Calu3 (cell line): Measurements from ENCODE around the gene STIM2. TPM values are rescaled to one million over a fixed set of nuclear protein-coding genes. Genes with fewer than 3 reads are reported as not detected.

ENCODE experiments used
- BruUV-seq: library from RNA; stranded (reverse); fragments of 400-500 nt; replicated peaks from 2 replicates; lab custom pipeline; 2021; lab: Mats Ljungman, UMichigan
- CTCF ChIA-PET: fragments of 300-600 bp; sonication (Branson Sonifier 250); formaldehyde crosslinking; loops from one replicate; lab custom pipeline; 2022; ENCODE audit warnings: antibody characterized with exemption; lab: Charles Lee
- DNase-seq: peaks from one replicate; pipeline ENCODE4 v3.0.0; 2022
- H3K27ac Mint-ChIP-seq: one replicate; pipeline ENCODE4 v1.8.0; 2022; ENCODE audit warnings: mixed read lengths; ENCODE audit not compliant: unreplicated experiment
- H3K27me3 Mint-ChIP-seq: one replicate; pipeline ENCODE4 v1.8.0; 2022; ENCODE audit warnings: mixed read lengths; ENCODE audit not compliant: unreplicated experiment
- H3K36me3 Mint-ChIP-seq: one replicate; pipeline ENCODE4 v1.8.0; 2022; ENCODE audit warnings: mild to moderate bottlenecking, moderate library complexity, mixed read lengths; ENCODE audit not compliant: insufficient read depth, unreplicated experiment
- H3K4me1 Mint-ChIP-seq: one replicate; pipeline ENCODE4 v1.8.0; 2022; ENCODE audit warnings: mild to moderate bottlenecking, low read depth, mixed read lengths; ENCODE audit not compliant: unreplicated experiment
- H3K4me3 Mint-ChIP-seq: one replicate; pipeline ENCODE4 v1.8.0; 2022; ENCODE audit warnings: mild to moderate bottlenecking, low read depth, moderate library complexity, mixed read lengths; ENCODE audit not compliant: unreplicated experiment
- H3K9me3 Mint-ChIP-seq: one replicate; pipeline ENCODE4 v1.8.0; 2022; ENCODE audit warnings: low read depth, mixed read lengths; ENCODE audit not compliant: unreplicated experiment
- intact Hi-C: fragments of 100-400 bp; cut with micrococcal nuclease; formaldehyde crosslinking; loops from one replicate; pipeline ENCODE4 v1.10.0; 2022; ENCODE audit not compliant: unreplicated experiment
- total RNA-seq: library from RNA; stranded (reverse); gene quantifications from 2 replicates; pipeline ENCODE4 v1.2.3, GENCODE V29; 2022
- TF ChIP-seq, protein P1 (sequence below): fragments of 200-600 bp; IDR thresholded peaks from one replicate; pipeline ENCODE4 v1.8.0; 2022; ENCODE audit warnings: antibody characterized with exemption; ENCODE audit not compliant: unreplicated experiment

Gene STIM2
- total RNA-seq, 1 experiment from 2014 or later: 24.2 TPM

DNA sequence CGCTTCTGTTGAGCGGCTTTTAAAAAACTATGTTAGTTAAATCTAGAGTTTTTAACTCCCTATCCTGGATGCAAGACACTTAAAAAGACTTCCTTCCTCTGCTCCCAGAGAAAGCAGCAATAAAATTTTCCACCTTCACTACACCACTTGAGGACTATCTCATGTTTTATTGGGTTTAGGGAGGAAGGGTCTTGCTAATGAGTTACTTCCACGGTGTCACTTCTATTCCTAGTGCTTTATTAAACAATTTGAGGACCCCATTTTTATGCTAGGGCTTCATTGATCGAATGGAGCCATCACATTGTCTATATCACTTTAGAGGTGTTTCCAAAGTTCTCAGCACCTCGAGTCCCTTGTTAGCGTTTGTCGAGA lies 3.7 kb upstream of the STIM2 start:
- Mint-ChIP-seq H3K27me3 (no peaks in the 10 kb centered on the region), H3K4me3 (peak overlapping the region; percentile 80), H3K9me3 (no peaks in the 10 kb centered on the region), H3K4me1 (peaks cover 14% of the 10 kb centered on the region), H3K27ac (peak overlapping the region; percentile 64), H3K36me3 (peaks cover 33% of the 10 kb centered on the region)
- TF ChIP-seq, protein P1, sequence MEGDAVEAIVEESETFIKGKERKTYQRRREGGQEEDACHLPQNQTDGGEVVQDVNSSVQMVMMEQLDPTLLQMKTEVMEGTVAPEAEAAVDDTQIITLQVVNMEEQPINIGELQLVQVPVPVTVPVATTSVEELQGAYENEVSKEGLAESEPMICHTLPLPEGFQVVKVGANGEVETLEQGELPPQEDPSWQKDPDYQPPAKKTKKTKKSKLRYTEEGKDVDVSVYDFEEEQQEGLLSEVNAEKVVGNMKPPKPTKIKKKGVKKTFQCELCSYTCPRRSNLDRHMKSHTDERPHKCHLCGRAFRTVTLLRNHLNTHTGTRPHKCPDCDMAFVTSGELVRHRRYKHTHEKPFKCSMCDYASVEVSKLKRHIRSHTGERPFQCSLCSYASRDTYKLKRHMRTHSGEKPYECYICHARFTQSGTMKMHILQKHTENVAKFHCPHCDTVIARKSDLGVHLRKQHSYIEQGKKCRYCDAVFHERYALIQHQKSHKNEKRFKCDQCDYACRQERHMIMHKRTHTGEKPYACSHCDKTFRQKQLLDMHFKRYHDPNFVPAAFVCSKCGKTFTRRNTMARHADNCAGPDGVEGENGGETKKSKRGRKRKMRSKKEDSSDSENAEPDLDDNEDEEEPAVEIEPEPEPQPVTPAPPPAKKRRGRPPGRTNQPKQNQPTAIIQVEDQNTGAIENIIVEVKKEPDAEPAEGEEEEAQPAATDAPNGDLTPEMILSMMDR: no peak
- no peak for DNase-seq
- intact Hi-C loops: no loop called here
- CTCF ChIA-PET: interaction anchor here (0.6 to 0.9 kb wide), 2 partner anchors 30 to 634 kb away, joined by 3 to 4 read pairs; no protein-coding TSS in a partner anchor
- TSS peak; percentile 58 for BruUV-seq

DNA sequence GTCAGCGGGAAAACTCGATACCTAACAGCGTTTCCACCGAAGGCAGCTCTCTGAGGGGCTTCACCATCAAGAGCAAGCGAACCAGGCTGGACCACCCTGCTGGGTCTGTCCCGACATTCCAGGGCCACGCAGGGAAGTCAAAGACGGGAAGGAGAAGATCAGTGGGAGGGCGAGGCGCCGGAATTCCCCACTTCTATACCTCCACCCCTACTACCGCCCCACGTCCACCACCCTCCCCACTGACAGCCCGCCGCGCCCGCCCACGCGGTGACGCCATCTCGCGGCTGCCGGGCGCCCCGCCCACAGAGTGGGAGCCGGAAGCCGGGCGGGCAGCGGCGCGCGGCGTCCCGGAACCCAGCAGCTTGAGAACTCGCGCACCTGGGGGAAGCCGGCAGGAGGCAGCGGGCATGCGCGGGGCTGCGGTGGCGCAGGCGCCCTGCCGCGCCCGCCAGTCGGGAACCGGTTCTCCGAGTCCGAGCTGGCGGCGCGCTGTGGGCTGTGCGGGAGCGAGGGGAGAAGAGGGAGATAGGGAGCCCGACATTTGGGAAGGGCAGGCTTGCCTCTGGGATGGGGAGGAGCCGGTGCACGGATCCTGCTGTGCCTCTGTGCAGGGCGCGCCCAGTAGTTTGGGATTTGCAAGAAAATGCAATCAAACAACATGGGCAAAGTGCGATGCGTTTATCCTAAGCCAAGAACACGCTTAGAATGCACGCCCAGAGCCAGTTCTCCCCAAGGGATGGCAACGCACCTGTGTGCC lies 3.2 kb upstream of the STIM2 start:
- Mint-ChIP-seq H3K4me3 (peak overlapping the region; percentile 80), H3K9me3 (no peaks in the 10 kb centered on the region), H3K36me3 (peaks cover 39% of the 10 kb centered on the region), H3K4me1 (peaks cover 14% of the 10 kb centered on the region), H3K27me3 (no peaks in the 10 kb centered on the region), H3K27ac (peak overlapping the region; percentile 64)
- TF ChIP-seq, protein P1: no peak
- BruUV-seq: no TSS peak
- intact Hi-C loops: no loop called here
- DNase-seq: peak; percentile 87
- CTCF ChIA-PET: interaction anchor here (0.6 to 0.9 kb wide), 3 partner anchors 29 to 635 kb away, joined by 3 to 4 read pairs (median 3); no protein-coding TSS in a partner anchor

DNA sequence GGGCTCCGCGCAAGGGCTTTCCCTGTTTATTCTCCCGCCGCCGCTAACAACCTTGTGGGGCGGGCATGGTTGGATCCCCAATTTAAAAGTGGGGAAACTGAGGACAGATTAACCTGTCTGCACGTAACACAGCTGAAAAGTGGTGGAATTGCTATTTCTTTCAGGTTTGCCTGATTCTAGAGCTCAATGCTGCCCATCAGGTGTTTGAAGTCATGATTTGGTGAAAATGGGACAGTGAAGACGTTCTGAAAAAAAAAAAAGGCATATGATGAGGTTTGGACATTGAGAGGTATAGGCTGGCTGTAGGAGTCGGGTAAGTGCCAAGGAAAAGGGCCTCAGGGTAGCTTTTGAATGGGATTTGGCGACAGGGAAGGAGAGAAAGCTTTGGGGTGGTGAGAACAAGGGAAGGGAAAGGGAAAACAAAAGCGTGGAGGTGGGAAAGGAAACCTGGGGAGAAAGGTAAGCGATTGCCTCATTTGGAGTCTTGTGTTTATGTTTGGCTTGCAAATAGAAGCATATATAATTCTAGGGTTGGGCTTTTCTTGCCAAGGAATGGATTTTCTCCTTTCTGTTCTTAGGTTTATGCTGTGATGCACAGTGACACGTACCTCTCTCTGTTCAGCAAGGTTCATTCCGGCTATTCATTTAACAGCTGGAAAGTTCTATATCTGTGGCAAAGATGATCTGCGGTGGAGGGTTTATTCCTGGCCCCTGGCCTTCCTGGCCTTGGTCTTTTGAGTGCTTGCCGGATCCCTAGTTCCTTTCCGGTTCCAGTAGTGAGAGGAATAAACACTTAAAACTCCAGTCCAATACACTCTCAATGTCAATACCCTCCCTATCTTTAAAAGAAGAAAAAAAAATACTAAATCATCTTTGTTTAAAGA lies 2.4 kb upstream of the STIM2 start:
- H3K27me3 Mint-ChIP-seq: no peaks in the 10 kb centered on the region
- DNase-seq: no peak
- no peaks in the 10 kb centered on the region for H3K9me3 Mint-ChIP-seq
- TF ChIP-seq, protein P1: no peak
- peak overlapping the region; percentile 20 for H3K27ac Mint-ChIP-seq
- H3K4me3 Mint-ChIP-seq: peak overlapping the region; percentile 80
- intact Hi-C loops: no loop called here
- CTCF ChIA-PET: interaction anchor here (0.6 to 0.9 kb wide), 2 partner anchors 28 to 102 kb away, joined by 3 to 4 read pairs; no protein-coding TSS in a partner anchor
- H3K36me3 Mint-ChIP-seq: peaks cover 42% of the 10 kb centered on the region
- peaks cover 14% of the 10 kb centered on the region for H3K4me1 Mint-ChIP-seq
- no TSS peak for BruUV-seq

DNA sequence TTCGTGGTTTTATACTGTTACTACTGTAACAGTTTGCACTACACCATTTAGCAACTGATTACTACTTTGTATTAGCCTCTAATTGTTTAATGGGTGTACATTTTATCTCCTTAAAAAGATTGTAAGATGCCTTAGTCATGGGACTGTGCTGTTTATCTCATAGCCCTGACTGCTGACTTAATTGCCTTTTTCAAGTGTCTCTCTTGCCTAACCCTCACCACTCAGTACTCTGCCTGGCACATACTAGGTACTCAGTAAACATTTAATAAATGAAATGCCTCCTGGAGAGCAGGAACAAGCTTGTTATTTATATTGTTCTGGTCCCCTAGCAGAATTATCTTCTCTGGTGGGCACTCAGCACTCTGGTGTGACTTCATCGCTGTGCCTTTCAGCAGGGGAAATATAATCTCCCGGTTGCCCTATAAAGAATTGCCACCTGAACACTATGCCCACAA lies 1.7 kb upstream of the STIM2 start:
- Mint-ChIP-seq H3K27me3 (no peaks in the 10 kb centered on the region), H3K9me3 (no peaks in the 10 kb centered on the region), H3K4me3 (peak overlapping the region; percentile 80), H3K4me1 (peaks cover 14% of the 10 kb centered on the region), H3K36me3 (peaks cover 42% of the 10 kb centered on the region), H3K27ac (peak overlapping the region; percentile 80)
- no TSS peak for BruUV-seq
- TF ChIP-seq, protein P1: no peak
- CTCF ChIA-PET: no interaction called here
- intact Hi-C loops: no loop called here
- no peak for DNase-seq
